ENCODE results near the gene USP38.

The USP38 gene

DNA sequence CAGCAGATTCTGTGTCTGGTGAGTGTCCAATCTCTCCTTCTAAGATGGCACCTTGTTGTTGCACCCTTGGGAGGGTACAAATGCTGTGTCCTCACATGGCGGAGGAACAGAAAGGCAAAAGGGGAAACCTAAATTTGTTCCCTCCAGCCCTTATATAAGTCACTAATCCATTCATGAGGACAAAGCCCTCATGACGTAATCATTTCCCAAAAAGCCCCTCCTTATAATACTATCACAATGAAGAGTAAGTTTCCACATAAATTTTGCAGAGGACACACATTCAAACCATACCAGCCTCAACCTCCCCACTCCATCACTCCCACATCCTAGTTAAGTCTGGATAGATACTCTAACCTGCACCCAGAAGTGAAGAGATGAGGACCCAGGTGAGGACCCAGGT is 63.1 kb downstream of the USP38 start:
- Histone ChIP-seq H3K4me3 (ENCODE audit: low read length) (no peak overlapping the region), H3K27me3 (ENCODE audit: control insufficient read depth, low read length) (no peaks in the 10 kb centered on the region), H4K20me1 (ENCODE audit: control insufficient read depth, insufficient read depth, low read depth, low read length) (no peaks in the 10 kb centered on the region), H3K9me3 (ENCODE audit: control insufficient read depth, insufficient read depth, low read length) (no peaks in the 10 kb centered on the region), H3K79me2 (ENCODE audit: control insufficient read depth, low read length) (no peaks in the 10 kb centered on the region), H3K36me3 (ENCODE audit: control insufficient read depth, low read length) (no peaks in the 10 kb centered on the region), H3K27ac (ENCODE audit: low read depth, low read length) (no peak overlapping the region), H3K4me1 (ENCODE audit: control insufficient read depth, low read length) (no peaks in the 10 kb centered on the region), H3F3A (ENCODE audit: control insufficient read depth, insufficient read depth) (no peaks in the 10 kb centered on the region), H3K9me2 (replicated peaks; ENCODE audit: control insufficient read depth, low read length) (no peaks in the 10 kb centered on the region), H3K4me2 (ENCODE audit: low read length) (no peak overlapping the region)
- TF ChIP-seq, protein P1, sequence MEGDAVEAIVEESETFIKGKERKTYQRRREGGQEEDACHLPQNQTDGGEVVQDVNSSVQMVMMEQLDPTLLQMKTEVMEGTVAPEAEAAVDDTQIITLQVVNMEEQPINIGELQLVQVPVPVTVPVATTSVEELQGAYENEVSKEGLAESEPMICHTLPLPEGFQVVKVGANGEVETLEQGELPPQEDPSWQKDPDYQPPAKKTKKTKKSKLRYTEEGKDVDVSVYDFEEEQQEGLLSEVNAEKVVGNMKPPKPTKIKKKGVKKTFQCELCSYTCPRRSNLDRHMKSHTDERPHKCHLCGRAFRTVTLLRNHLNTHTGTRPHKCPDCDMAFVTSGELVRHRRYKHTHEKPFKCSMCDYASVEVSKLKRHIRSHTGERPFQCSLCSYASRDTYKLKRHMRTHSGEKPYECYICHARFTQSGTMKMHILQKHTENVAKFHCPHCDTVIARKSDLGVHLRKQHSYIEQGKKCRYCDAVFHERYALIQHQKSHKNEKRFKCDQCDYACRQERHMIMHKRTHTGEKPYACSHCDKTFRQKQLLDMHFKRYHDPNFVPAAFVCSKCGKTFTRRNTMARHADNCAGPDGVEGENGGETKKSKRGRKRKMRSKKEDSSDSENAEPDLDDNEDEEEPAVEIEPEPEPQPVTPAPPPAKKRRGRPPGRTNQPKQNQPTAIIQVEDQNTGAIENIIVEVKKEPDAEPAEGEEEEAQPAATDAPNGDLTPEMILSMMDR (IDR thresholded peaks at IDR 0.05; ENCODE audit: low read depth, low read length, poor library complexity, severe bottlenecking), result no peak
- TF ChIP-seq EZH2phosphoT487 (IDR thresholded peaks at IDR 0.05; ENCODE audit: borderline replicate concordance, low read length), result no peak

DNA sequence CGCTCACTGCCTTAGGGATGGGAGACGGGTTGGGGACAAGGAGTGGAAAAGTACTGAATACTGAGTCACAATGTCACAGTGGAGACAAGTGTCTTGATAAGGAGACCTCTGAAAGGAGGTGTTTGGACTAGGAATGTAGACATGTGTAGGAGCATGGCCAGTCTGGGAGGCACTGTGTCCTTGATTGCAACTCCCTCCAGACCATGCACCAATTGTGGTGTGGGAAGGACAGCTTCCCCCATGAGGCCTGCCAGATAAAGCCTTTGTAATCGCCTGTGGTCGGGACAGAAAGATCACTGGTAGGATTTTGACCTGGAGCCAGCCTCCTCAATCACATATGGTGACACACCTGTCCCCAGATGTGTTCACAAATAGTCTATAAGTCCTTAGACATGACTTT is 64.1 kb downstream of the USP38 start:
- no peaks in the 10 kb centered on the region for H3K9me3 ChIP-seq (ENCODE audit: control insufficient read depth, insufficient read depth, low read length)
- no peak overlapping the region for H3K4me2 ChIP-seq (ENCODE audit: low read length)
- H4K20me1 ChIP-seq (ENCODE audit: control insufficient read depth, insufficient read depth, low read depth, low read length), result no peaks in the 10 kb centered on the region
- no peaks in the 10 kb centered on the region for H3K4me1 ChIP-seq (ENCODE audit: control insufficient read depth, low read length)
- H3K4me3 ChIP-seq (ENCODE audit: low read length), result no peak overlapping the region
- TF ChIP-seq, protein P1 (IDR thresholded peaks at IDR 0.05; ENCODE audit: low read depth, low read length, poor library complexity, severe bottlenecking), result no peak
- no peak for TF ChIP-seq EZH2phosphoT487 (IDR thresholded peaks at IDR 0.05; ENCODE audit: borderline replicate concordance, low read length)
- H3K27me3 ChIP-seq (ENCODE audit: control insufficient read depth, low read length), result no peaks in the 10 kb centered on the region
- no peaks in the 10 kb centered on the region for H3K36me3 ChIP-seq (ENCODE audit: control insufficient read depth, low read length)
- H3F3A ChIP-seq (ENCODE audit: control insufficient read depth, insufficient read depth), result no peaks in the 10 kb centered on the region
- H3K9me2 ChIP-seq (replicated peaks; ENCODE audit: control insufficient read depth, low read length), result no peaks in the 10 kb centered on the region
- H3K79me2 ChIP-seq (ENCODE audit: control insufficient read depth, low read length), result no peaks in the 10 kb centered on the region
- H3K27ac ChIP-seq (ENCODE audit: low read depth, low read length), result no peak overlapping the region

DNA sequence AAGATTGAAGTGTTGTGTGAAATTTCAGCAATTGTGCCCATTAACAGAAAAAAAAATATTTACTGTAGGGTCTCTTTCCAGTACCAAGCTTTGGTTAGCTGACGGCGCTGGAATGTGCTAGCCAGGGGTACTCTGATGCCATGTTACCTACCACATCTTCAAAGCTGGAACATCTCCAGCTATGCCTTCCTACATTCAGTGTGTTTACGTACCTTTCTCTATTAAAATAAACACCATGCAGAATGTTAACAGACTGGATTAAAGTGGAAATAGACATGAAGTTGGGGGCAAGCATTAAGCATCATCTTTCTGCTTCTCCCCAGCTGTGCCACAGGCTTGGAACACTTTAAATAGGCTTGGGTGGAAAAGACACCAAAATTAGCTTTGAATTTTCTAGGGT is 65.9 kb downstream of the USP38 start:
- H4K20me1 ChIP-seq (ENCODE audit: control insufficient read depth, insufficient read depth, low read depth, low read length), result no peaks in the 10 kb centered on the region
- H3K36me3 ChIP-seq (ENCODE audit: control insufficient read depth, low read length), result no peaks in the 10 kb centered on the region
- H3K4me3 ChIP-seq (ENCODE audit: low read length), result no peak overlapping the region

More for the DNA sequence above, 65.9 kb downstream of the USP38 start:
- Histone ChIP-seq H3K9me3 (ENCODE audit: control insufficient read depth, insufficient read depth, low read length) (no peaks in the 10 kb centered on the region), H3K27me3 (ENCODE audit: control insufficient read depth, low read length) (no peaks in the 10 kb centered on the region), H3K9me2 (replicated peaks; ENCODE audit: control insufficient read depth, low read length) (no peaks in the 10 kb centered on the region), H3F3A (ENCODE audit: control insufficient read depth, insufficient read depth) (no peaks in the 10 kb centered on the region), H3K4me1 (ENCODE audit: control insufficient read depth, low read length) (no peaks in the 10 kb centered on the region), H3K4me2 (ENCODE audit: low read length) (no peak overlapping the region), H3K79me2 (ENCODE audit: control insufficient read depth, low read length) (no peaks in the 10 kb centered on the region), H3K27ac (ENCODE audit: low read depth, low read length) (no peak overlapping the region)
- TF ChIP-seq, protein P1 (IDR thresholded peaks at IDR 0.05; ENCODE audit: low read depth, low read length, poor library complexity, severe bottlenecking), result no peak
- TF ChIP-seq EZH2phosphoT487 (IDR thresholded peaks at IDR 0.05; ENCODE audit: borderline replicate concordance, low read length), result no peak

All from DOHH2 (cell line).